Measurements from ENCODE around the gene FAM107B. TPM values are rescaled to one million over a fixed set of nuclear protein-coding genes. Genes with fewer than 3 reads are reported as not detected.

The FAM107B gene
- polyA plus RNA-seq, 2 donors, result 9.0 to 24.2 TPM

DNA sequence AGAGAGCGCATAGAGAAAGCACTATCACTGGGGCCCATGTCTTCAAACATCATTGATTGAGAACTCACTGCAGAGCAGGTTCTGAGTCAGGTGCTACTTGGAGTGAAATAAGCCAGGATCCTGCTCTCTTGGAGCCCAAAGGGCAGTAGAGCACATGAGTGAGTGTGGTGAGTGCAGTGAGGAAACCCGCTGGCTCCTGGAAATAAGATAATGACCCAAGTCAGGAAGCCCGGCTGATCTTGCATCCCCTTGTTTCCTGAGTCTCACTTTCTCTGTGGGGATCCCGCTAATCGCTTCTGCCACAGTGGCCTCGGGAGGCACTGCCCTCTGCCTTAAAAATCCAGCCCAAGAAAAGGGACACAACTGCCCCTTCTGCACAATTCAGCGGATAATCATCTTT is 7.1 kb upstream of the FAM107B start:
- Histone ChIP-seq H3K27me3 (ENCODE audit: control insufficient read depth in 1 of 2, insufficient read depth in 2 of 2, low read length in 2 of 2) (no peaks in the 10 kb centered on the region), H3K4me1 (ENCODE audit: control insufficient read depth in 2 of 2, insufficient read depth in 2 of 2, low read length in 1 of 2) (no peaks in the 10 kb centered on the region), H3K9me3 (ENCODE audit: control insufficient read depth in 2 of 2, insufficient read depth in 1 of 2, low read depth in 1 of 2, low read length in 1 of 2) (peaks cover 0 to 3% of the 10 kb centered on the region in 2 donors), H3K36me3 (ENCODE audit: control insufficient read depth in 2 of 2, insufficient read depth in 2 of 2, low read length in 1 of 2) (no peaks in the 10 kb centered on the region), H3K4me3 (ENCODE audit: low read depth in 1 of 2, low read length in 2 of 2) (no peak overlapping the region), H3K27ac (ENCODE audit: low read depth in 2 of 2, low read length in 1 of 2) (no peak overlapping the region)
- 76 to 78% methylated on average over 7 of the region's 7 CpGs for WGBS, 2 donors

DNA sequence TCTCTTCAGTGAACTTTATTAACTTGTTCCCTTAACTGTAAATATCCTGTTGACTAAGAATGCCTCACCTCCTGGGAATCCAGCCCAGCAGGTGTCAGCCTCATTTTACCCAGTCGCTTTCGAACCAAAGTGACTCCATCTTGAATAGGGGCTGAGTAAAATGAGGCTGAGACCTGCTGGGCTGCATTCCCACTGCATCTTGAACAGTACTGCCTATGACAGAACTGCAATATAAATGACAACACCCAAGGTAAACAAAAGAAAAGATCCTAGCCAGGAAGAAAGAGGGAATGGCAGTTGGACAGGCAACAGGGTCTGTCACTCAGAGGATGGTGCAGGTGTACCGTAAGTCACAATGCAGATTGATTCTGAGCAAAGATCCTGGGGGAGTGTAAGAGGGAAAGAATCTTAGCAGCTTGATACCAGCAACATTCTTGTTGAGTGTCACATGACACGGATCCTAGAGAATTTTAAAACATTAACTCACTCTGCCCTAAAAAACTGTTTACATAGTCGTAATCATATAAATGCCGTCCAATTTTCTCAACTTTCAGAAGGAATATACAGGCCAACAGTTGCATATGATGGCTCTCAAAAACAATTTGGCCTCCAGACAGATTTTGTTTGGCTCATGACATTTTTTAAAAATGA is 4.4 kb upstream of the FAM107B start:
- Histone ChIP-seq H3K27me3 (ENCODE audit: control insufficient read depth in 1 of 2, insufficient read depth in 2 of 2, low read length in 2 of 2) (no peaks in the 10 kb centered on the region), H3K4me3 (ENCODE audit: low read depth in 1 of 2, low read length in 2 of 2) (no peak overlapping the region), H3K36me3 (ENCODE audit: control insufficient read depth in 2 of 2, insufficient read depth in 2 of 2, low read length in 1 of 2) (no peaks in the 10 kb centered on the region), H3K9me3 (ENCODE audit: control insufficient read depth in 2 of 2, insufficient read depth in 1 of 2, low read depth in 1 of 2, low read length in 1 of 2) (no peaks in the 10 kb centered on the region), H3K27ac (ENCODE audit: low read depth in 2 of 2, low read length in 1 of 2) (no peak overlapping the region), H3K4me1 (ENCODE audit: control insufficient read depth in 2 of 2, insufficient read depth in 2 of 2, low read length in 1 of 2) (no peaks in the 10 kb centered on the region)
- 65 to 70% methylated on average over 6 of the region's 6 CpGs for WGBS, 2 donors

DNA sequence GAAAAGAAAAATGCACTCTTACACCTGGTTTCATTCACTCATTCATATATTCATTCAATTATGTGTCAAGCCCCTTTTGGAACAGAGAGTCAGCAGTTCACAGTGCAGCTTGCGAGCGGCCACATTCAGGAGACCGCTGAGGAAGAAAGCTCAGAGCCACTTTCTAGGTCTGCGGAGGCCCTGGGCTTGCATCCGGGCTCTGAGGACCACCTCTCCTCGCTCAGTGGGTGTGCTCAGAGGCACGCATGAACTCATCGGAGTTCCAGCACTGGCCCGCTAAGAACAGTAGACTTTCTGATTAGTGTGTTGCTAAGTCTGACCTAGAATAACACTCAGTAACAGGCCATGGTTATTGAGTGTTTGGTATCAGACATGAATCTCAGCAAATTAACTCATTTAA is 1.8 kb upstream of the FAM107B start:
- Histone ChIP-seq H3K36me3 (ENCODE audit: control insufficient read depth in 2 of 2, insufficient read depth in 2 of 2, low read length in 1 of 2) (no peaks in the 10 kb centered on the region), H3K27me3 (ENCODE audit: control insufficient read depth in 1 of 2, insufficient read depth in 2 of 2, low read length in 2 of 2) (no peaks in the 10 kb centered on the region), H3K9me3 (ENCODE audit: control insufficient read depth in 2 of 2, insufficient read depth in 1 of 2, low read depth in 1 of 2, low read length in 1 of 2) (no peaks in the 10 kb centered on the region), H3K4me3 (ENCODE audit: low read depth in 1 of 2, low read length in 2 of 2) (no peak overlapping the region), H3K27ac (ENCODE audit: low read depth in 2 of 2, low read length in 1 of 2) (no peak overlapping the region), H3K4me1 (ENCODE audit: control insufficient read depth in 2 of 2, insufficient read depth in 2 of 2, low read length in 1 of 2) (no peaks in the 10 kb centered on the region)
- 87% methylated on average over 9 of the region's 9 CpGs for WGBS, 2 donors

DNA sequence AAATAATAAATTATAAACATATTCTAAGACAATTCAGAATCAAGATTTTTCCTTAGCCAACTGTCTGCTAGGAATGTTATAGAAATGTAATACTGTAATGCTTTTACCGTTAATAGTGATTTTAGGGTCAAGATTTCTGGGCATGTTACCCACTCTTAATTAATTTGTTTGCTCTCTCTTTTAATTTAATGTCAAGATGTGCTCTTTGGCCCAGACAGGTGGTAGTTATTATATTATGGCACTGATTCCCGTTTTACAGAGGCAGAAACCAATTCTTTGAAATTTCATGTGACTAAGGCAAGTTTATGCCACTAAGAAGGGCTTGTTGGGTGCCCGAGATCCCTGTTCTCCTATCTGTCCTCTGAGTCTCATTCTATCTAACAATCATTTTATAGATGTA is 959 bp upstream of the FAM107B start:
- no peaks in the 10 kb centered on the region for H3K9me3 ChIP-seq (ENCODE audit: control insufficient read depth in 2 of 2, insufficient read depth in 1 of 2, low read depth in 1 of 2, low read length in 1 of 2)
- H3K27ac ChIP-seq (ENCODE audit: low read depth in 2 of 2, low read length in 1 of 2), result no peak overlapping the region
- no peaks in the 10 kb centered on the region for H3K4me1 ChIP-seq (ENCODE audit: control insufficient read depth in 2 of 2, insufficient read depth in 2 of 2, low read length in 1 of 2)
- H3K36me3 ChIP-seq (ENCODE audit: control insufficient read depth in 2 of 2, insufficient read depth in 2 of 2, low read length in 1 of 2), result no peaks in the 10 kb centered on the region
- H3K27me3 ChIP-seq (ENCODE audit: control insufficient read depth in 1 of 2, insufficient read depth in 2 of 2, low read length in 2 of 2), result no peaks in the 10 kb centered on the region
- WGBS, 2 donors, result 64 to 69% methylated on average over 3 of the region's 3 CpGs
- no peak overlapping the region for H3K4me3 ChIP-seq (ENCODE audit: low read depth in 1 of 2, low read length in 2 of 2)

DNA sequence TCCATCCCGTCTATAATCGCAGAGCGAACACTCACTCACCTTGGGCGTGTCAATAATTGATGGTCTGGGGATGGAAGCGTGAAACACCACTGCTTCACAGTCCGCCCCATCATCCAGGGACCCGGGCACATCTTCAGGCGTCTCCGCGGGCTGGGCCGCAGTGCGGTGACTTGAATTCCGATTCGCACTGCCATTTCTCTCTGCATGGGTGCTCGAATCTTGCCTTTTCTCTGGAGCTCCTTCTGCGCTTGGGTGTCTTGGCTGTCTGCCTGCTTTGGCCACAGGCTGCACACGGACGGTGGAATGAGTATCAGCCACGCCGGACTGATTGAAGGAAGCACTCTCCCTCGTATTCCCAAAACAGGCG is 500 bp downstream of the FAM107B start:
- WGBS, 2 donors, result 88 to 90% methylated on average over 22 of the region's 22 CpGs
- H3K4me1 ChIP-seq (ENCODE audit: control insufficient read depth in 2 of 2, insufficient read depth in 2 of 2, low read length in 1 of 2), result no peaks in the 10 kb centered on the region
- no peak overlapping the region for H3K4me3 ChIP-seq (ENCODE audit: low read depth in 1 of 2, low read length in 2 of 2)
- no peaks in the 10 kb centered on the region for H3K27me3 ChIP-seq (ENCODE audit: control insufficient read depth in 1 of 2, insufficient read depth in 2 of 2, low read length in 2 of 2)
- H3K36me3 ChIP-seq (ENCODE audit: control insufficient read depth in 2 of 2, insufficient read depth in 2 of 2, low read length in 1 of 2), result no peaks in the 10 kb centered on the region
- H3K27ac ChIP-seq (ENCODE audit: low read depth in 2 of 2, low read length in 1 of 2), result peak overlapping the region; percentile 40 to 59
- no peaks in the 10 kb centered on the region for H3K9me3 ChIP-seq (ENCODE audit: control insufficient read depth in 2 of 2, insufficient read depth in 1 of 2, low read depth in 1 of 2, low read length in 1 of 2)

DNA sequence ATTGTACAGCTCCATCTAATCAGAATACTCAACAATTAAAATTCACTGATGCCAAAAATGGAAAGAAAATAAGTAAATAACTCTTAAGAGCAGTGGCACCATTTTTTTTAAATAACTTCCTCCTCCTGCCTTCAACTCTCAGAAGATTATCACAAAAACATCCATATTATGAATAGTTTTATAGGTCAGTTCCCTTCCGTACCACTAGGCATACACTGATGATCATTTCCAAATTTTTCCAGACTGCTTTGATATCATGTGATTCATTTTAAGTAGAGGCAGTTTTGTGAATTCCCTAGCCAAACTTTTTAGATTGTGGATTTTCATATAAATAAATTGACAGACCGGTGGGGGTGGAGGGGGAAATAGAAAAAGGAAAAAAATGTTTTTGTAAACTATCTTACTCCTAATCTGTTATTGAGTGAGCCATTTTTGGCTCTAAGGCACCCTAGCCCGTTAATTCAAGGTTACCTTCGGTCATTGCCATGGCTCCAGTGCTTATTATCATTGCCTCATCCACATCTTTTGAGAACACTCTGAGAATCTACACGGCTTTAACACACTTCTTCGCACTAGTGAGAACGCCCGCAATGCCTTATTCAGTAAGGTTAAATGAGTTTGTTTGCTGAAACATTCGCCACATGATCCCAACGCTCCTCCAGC is 1.0 kb downstream of the FAM107B start:
- 77 to 82% methylated on average over 10 of the region's 10 CpGs for WGBS, 2 donors
- no peaks in the 10 kb centered on the region for H3K27me3 ChIP-seq (ENCODE audit: control insufficient read depth in 1 of 2, insufficient read depth in 2 of 2, low read length in 2 of 2)
- no peaks in the 10 kb centered on the region for H3K36me3 ChIP-seq (ENCODE audit: control insufficient read depth in 2 of 2, insufficient read depth in 2 of 2, low read length in 1 of 2)
- peak overlapping the region; percentile 40 to 59 for H3K27ac ChIP-seq (ENCODE audit: low read depth in 2 of 2, low read length in 1 of 2)
- H3K9me3 ChIP-seq (ENCODE audit: control insufficient read depth in 2 of 2, insufficient read depth in 1 of 2, low read depth in 1 of 2, low read length in 1 of 2), result no peaks in the 10 kb centered on the region
- H3K4me1 ChIP-seq (ENCODE audit: control insufficient read depth in 2 of 2, insufficient read depth in 2 of 2, low read length in 1 of 2), result no peaks in the 10 kb centered on the region
- no peak overlapping the region for H3K4me3 ChIP-seq (ENCODE audit: low read depth in 1 of 2, low read length in 2 of 2)

DNA sequence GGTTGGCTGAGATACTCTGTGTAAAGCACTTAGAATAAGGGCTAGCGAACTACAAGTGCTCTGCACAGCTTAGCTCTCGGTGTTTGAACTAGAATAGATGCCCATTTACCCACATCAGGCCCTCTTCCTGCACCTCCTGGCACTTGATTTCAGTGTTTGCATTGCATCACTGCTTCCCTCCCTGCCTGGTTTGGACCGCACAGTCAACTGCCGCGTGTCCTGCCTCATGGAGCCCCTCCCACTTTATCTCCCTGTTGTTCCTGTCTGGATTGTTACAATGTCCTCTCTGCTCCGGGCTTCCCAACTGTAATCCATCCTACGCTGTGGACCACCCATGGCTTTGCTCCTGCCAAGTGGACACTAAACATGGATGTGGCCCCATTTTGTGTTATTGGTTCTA is 2.3 kb downstream of the FAM107B start:
- H3K9me3 ChIP-seq (ENCODE audit: control insufficient read depth in 2 of 2, insufficient read depth in 1 of 2, low read depth in 1 of 2, low read length in 1 of 2), result no peaks in the 10 kb centered on the region

DNA sequence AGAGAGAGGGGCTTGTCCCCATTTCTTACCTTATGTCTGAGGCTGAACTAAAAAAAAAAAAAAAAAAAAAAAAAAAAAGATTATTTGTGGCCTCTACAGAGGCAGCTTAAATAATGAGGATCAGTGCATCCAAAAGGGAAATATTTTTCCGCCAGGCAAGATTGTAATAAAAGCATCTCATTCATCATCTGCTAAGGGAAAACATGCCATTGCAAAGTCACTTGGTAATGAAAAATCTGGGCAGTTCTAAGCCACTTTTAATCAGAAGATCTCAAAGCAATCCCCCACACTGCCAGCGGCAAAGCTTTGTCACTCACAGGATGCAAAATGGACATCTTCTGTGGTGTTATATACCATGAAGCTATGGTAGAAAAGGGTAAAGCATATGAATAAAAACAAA is 3.8 kb downstream of the FAM107B start:
- 83% methylated on average over 2 of the region's 2 CpGs for WGBS, 2 donors
- no peak overlapping the region for H3K27ac ChIP-seq (ENCODE audit: low read depth in 2 of 2, low read length in 1 of 2)
- H3K9me3 ChIP-seq (ENCODE audit: control insufficient read depth in 2 of 2, insufficient read depth in 1 of 2, low read depth in 1 of 2, low read length in 1 of 2), result no peaks in the 10 kb centered on the region
- no peaks in the 10 kb centered on the region for H3K4me1 ChIP-seq (ENCODE audit: control insufficient read depth in 2 of 2, insufficient read depth in 2 of 2, low read length in 1 of 2)
- no peaks in the 10 kb centered on the region for H3K36me3 ChIP-seq (ENCODE audit: control insufficient read depth in 2 of 2, insufficient read depth in 2 of 2, low read length in 1 of 2)
- H3K4me3 ChIP-seq (ENCODE audit: low read depth in 1 of 2, low read length in 2 of 2), result no peak overlapping the region
- no peaks in the 10 kb centered on the region for H3K27me3 ChIP-seq (ENCODE audit: control insufficient read depth in 1 of 2, insufficient read depth in 2 of 2, low read length in 2 of 2)

More for the DNA sequence above, 2.3 kb downstream of the FAM107B start:
- Histone ChIP-seq H3K36me3 (ENCODE audit: control insufficient read depth in 2 of 2, insufficient read depth in 2 of 2, low read length in 1 of 2) (no peaks in the 10 kb centered on the region), H3K4me3 (ENCODE audit: low read depth in 1 of 2, low read length in 2 of 2) (no peak overlapping the region), H3K27me3 (ENCODE audit: control insufficient read depth in 1 of 2, insufficient read depth in 2 of 2, low read length in 2 of 2) (no peaks in the 10 kb centered on the region), H3K4me1 (ENCODE audit: control insufficient read depth in 2 of 2, insufficient read depth in 2 of 2, low read length in 1 of 2) (no peaks in the 10 kb centered on the region), H3K27ac (ENCODE audit: low read depth in 2 of 2, low read length in 1 of 2) (no peak overlapping the region)
- WGBS, 2 donors, result 76 to 78% methylated on average over 7 of the region's 7 CpGs

DNA sequence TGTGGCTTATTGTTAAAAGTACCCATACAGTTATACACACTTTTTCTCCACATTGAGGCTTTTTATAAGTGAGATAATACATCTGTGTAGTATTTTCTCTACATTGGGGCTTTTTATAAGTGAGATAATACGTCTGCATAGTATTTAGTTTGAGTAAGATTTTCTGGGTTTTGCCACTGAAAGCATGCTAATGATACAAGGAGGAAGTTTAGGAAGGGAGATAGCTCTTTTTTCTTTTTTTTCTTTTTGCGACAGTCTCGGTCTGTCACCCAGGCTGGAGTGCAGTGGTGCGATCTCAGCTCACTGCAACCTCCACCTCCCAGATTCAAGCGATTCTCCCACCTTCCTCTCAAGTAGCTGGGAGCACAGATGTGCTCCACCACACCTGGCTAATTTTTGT is 13.3 kb downstream of the FAM107B start:
- Histone ChIP-seq H3K9me3 (ENCODE audit: control insufficient read depth in 2 of 2, insufficient read depth in 1 of 2, low read depth in 1 of 2, low read length in 1 of 2) (no peaks in the 10 kb centered on the region), H3K27ac (ENCODE audit: low read depth in 2 of 2, low read length in 1 of 2) (no peak overlapping the region), H3K4me1 (ENCODE audit: control insufficient read depth in 2 of 2, insufficient read depth in 2 of 2, low read length in 1 of 2) (no peaks in the 10 kb centered on the region), H3K27me3 (ENCODE audit: control insufficient read depth in 1 of 2, insufficient read depth in 2 of 2, low read length in 2 of 2) (no peaks in the 10 kb centered on the region), H3K4me3 (ENCODE audit: low read depth in 1 of 2, low read length in 2 of 2) (no peak overlapping the region), H3K36me3 (ENCODE audit: control insufficient read depth in 2 of 2, insufficient read depth in 2 of 2, low read length in 1 of 2) (no peaks in the 10 kb centered on the region)
- WGBS, 2 donors, result 87 to 90% methylated on average over 5 of the region's 5 CpGs
